K562 (cell line): ENCODE results near the gene C6orf47. TPM values are rescaled to one million over a fixed set of nuclear protein-coding genes. Genes with fewer than 3 reads are reported as not detected.

ENCODE experiments used
- CCNT2 ChIP-seq: IDR thresholded peaks from 2 replicates; pipeline ENCODE4 v1.6.1; 2011; ENCODE audit warnings: borderline replicate concordance, low read depth, mild to moderate bottlenecking, moderate library complexity, mixed read lengths, low read length; ENCODE audit not compliant: insufficient read length; ENCODE audit errors: extremely low read depth
- CLOCK ChIP-seq: fragments of 250-450 bp; sonication (Bioruptor Pico); IDR thresholded peaks from 2 replicates; pipeline ENCODE4 v1.4.0; 2020; ENCODE audit warnings: mild to moderate bottlenecking, moderate library complexity, borderline replicate concordance
- DPF2 ChIP-seq: fragments of 450-650 bp; IDR thresholded peaks from 2 replicates; pipeline ENCODE4 v1.6.1; 2016
- NELFE ChIP-seq: IDR thresholded peaks from 2 replicates; pipeline ENCODE4 v1.6.1; 2011; ENCODE audit warnings: mild to moderate bottlenecking; ENCODE audit not compliant: insufficient read depth, insufficient read length
- SFPQ ChIP-seq: fragments of 200-400 bp; formaldehyde crosslinking; IDR thresholded peaks from 2 replicates; pipeline ENCODE4 v1.6.1; 2017; ENCODE audit warnings: mild to moderate bottlenecking, low read depth, low read length, moderate library complexity
- SUPT5H ChIP-seq: fragments of 450-650 bp; IDR thresholded peaks from 2 replicates; pipeline ENCODE4 v1.6.1; 2016
- ZBTB40 ChIP-seq, 2 experiments: fragments of 450-650 bp in 1 of 2; sonication (generic) in 1 of 2; formaldehyde crosslinking in 1 of 2; IDR thresholded peaks; 2 replicates each; pipeline versions ENCODE4 v1.7.1 to v1.9.0; 2016 to 2022; ENCODE audit warnings: inconsistent platforms in 1 of 2, mild to moderate bottlenecking in 1 of 2, missing genetic modification reagents in 1 of 2
- ZFX ChIP-seq: sonication (generic); formaldehyde crosslinking; IDR thresholded peaks from 2 replicates; pipeline ENCODE4 v1.8.0; 2022; ENCODE audit warnings: mild to moderate bottlenecking, missing genetic modification reagents, moderate library complexity
- ZKSCAN1 ChIP-seq: fragments of 150-350 bp; IDR thresholded peaks from 2 replicates; pipeline ENCODE4 v1.6.1; 2016; ENCODE audit warnings: low read depth, low read length
- ZNF253 ChIP-seq: fragments of 250-450 bp; sonication (Bioruptor Pico); conservative IDR thresholded peaks from 2 replicates; pipeline ENCODE4 v1.6.1; 2021; ENCODE audit warnings: mild to moderate bottlenecking
- ZNF699 ChIP-seq: fragments of 250-450 bp; sonication (Bioruptor Pico); IDR thresholded peaks from 2 replicates; pipeline ENCODE4 v1.8.0; 2021; ENCODE audit warnings: mild to moderate bottlenecking, moderate library complexity; ENCODE audit not compliant: insufficient replicate concordance
- ZNF764 ChIP-seq: fragments of 250-450 bp; sonication (Bioruptor Pico); IDR thresholded peaks from 2 replicates; pipeline ENCODE4 v1.4.0; 2020; ENCODE audit warnings: low read depth, mild to moderate bottlenecking, moderate library complexity
- polyA plus RNA-seq, 8 experiments: library from polyadenylated mRNA; depleted of rRNA in 4 of 8; stranded (reverse) in 5 of 8; unstranded in 3 of 8; fragments of >200 nt; fragmentation: Nextera tagmentation in 2 of 8; fragmentation: Illumina TruSeq in 1 of 8; extraction: Ambion mirVana in 2 of 8; extraction: Trizol in 1 of 8; gene quantifications; 2 replicates each; pipeline versions ENCODE4 v1.2.1 to v1.2.3, GENCODE V29; 2011 to 2014; ENCODE audit warnings: inconsistent platforms in 1 of 8, missing spikeins in 1 of 8
- total RNA-seq, 7 experiments: library from RNA; depleted of rRNA in 6 of 7; stranded (reverse); fragments of >200 nt in 6 of 7; fragmentation: Illumina TruSeq in 2 of 7; extraction: Trizol in 2 of 7; gene quantifications; 2 replicates each; pipeline versions ENCODE4 v1.2.1 to v1.2.3, GENCODE V29; 2011 to 2021; ENCODE audit warnings: low replicate concordance in 1 of 7

The C6orf47 gene
- total and polyA plus RNA-seq, 9 of the 15 experiments (the other 6 are each of a cell fraction or from before 2014, with no cell fraction given): 0.14 to 43.8 (median 27.0) TPM

DNA sequence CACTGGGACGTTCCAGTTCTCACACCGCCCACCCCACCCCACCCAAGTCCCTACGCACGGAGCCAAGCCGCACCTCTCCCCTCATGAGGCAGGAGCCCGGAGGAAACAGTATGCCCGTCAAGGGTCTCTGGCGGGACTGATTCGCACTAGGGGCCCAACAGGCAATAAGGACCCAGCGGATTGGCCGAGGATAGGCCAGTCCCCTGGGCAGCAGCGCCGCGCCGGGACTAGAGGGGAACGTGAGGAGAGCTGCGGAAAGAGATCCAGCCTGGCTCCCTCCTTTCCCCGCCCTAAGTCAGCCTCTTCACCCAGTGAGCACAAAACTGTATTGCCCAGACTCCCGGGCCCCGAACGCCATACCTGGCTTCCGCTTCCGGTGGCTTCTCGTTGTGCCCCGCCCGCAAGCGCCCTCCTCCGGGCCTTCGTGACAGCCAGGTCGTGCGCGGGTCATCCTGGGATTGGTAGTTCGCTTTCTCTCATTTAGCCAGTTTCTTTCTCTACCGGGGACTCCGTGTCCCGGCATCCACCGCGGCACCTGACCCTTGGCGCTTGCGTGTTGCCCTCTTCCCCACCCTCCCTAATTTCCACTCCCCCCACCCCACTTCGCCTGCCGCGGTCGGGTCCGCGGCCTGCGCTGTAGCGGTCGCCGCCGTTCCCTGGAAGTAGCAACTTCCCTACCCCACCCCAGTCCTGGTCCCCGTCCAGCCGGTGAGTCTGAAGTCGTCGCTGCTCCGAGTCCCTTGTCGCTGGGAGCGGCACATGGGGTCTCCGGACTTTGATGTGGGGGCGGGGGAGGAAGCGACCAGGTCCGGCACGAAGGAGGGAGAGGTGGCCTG lies 5.1 kb upstream of the C6orf47 start, which contains the start of gene CSNK2B (continued):
- TF ChIP-seq ZKSCAN1 (0 out of 2 replicates have a peak, but pooled peaks have one; percentile 29), ZFX (no peak), SFPQ (no peak), ZBTB40 (IDR thresholded peaks at IDR 0.05) (peak; percentile 98), ZBTB40 (CRISPR knock-in tag; IDR thresholded peaks at IDR 0.05) (no peak), ZNF699 (no peak), NELFE (no peak), DPF2 (peak; percentile 50; the same call in 1 of the 2 replicates), ZNF764 (CRISPR knock-in tag) (no peak), CLOCK (CRISPR knock-in tag) (no peak), ZNF253 (CRISPR knock-in tag) (no peak; the same call in 1 of the 2 replicates), CCNT2 (no peak), SUPT5H (peak; percentile 98)
